Activated T-cell treated with anti-CD3 and anti-CD28 coated beads, Interleukin-2, amount 50 U/mL, for 1 hour (primary cell): Measurements from ENCODE around the gene GDAP2.
"Not testable (repeated sequence)": the region's sequence is repeated elsewhere in the genome, so short reads cannot be mapped to it uniquely, and the experiment has no call there.

Experiments
- DNase-seq: peaks from one replicate; pipeline ENCODE4 v3.0.0-alpha.2; 2020

Gene GDAP2

GRCh38 chr1:117897551-117897950, 31.9 kb downstream of the GDAP2 start:
- no peak for DNase-seq

GRCh38 chr1:117895482-117896114, 33.8 kb downstream of the GDAP2 start:
- peak; percentile 18 for DNase-seq

GRCh38 chr1:117894078-117894477, 35.3 kb downstream of the GDAP2 start:
- no peak for DNase-seq

- DNase-seq: no peak
Measured at GRCh38 chr1:117892512-117892911, 36.9 kb downstream of the GDAP2 start.

GRCh38 chr1:117890452-117890851, 39.0 kb downstream of the GDAP2 start:
- no peak for DNase-seq

- DNase-seq: no peak
Measured at GRCh38 chr1:117886101-117886795, 43.2 kb downstream of the GDAP2 start.

- DNase-seq: no peak
Measured at GRCh38 chr1:117883616-117884015, 45.8 kb downstream of the GDAP2 start.

- DNase-seq: no peak
Measured at GRCh38 chr1:117879284-117879683, 50.1 kb downstream of the GDAP2 start.

GRCh38 chr1:117877823-117878222, 51.6 kb downstream of the GDAP2 start:
- no peak for DNase-seq

GRCh38 chr1:117871013-117871412, 58.4 kb downstream of the GDAP2 start:
- DNase-seq: no peak

GRCh38 chr1:117861694-117862093, 67.7 kb downstream of the GDAP2 start:
- DNase-seq: no peak

GRCh38 chr1:117860896-117861610, 68.4 kb downstream of the GDAP2 start:
- DNase-seq: no peak

GRCh38 chr1:117859901-117860300, 69.5 kb downstream of the GDAP2 start:
- no peak for DNase-seq

GRCh38 chr1:117857418-117857817, 72.0 kb downstream of the GDAP2 start:
- DNase-seq: no peak

- no peak for DNase-seq
Measured at GRCh38 chr1:117852853-117853553, 76.4 kb downstream of the GDAP2 start.

GRCh38 chr1:117851687-117852086, 77.7 kb downstream of the GDAP2 start:
- DNase-seq: no peak

- no peak for DNase-seq
Measured at GRCh38 chr1:117846674-117847425, 82.6 kb downstream of the GDAP2 start.

- DNase-seq: not testable (repeated sequence)
Measured at GRCh38 chr1:117844478-117844877, 84.9 kb downstream of the GDAP2 start.

- no peak for DNase-seq
Measured at GRCh38 chr1:117843791-117844190, 85.6 kb downstream of the GDAP2 start.

- DNase-seq: no peak
Measured at GRCh38 chr1:117842408-117843170, 86.8 kb downstream of the GDAP2 start.

GRCh38 chr1:117841117-117841650, 88.2 kb downstream of the GDAP2 start:
- no peak for DNase-seq

- DNase-seq: no peak
Measured at GRCh38 chr1:117838911-117839310, 90.5 kb downstream of the GDAP2 start.
